AG04449 (cell line): ENCODE data around the gene ARG2.

Source experiments
- CTCF ChIA-PET: fragments of 350-600 bp; formaldehyde crosslinking; extraction: SDS; loops from one replicate; lab custom pipeline; 2021; ENCODE audit warnings: antibody characterized with exemption; lab: Yijun Ruan, JAX
- POLR2A ChIA-PET: fragments of 400-600, 350-600 bp; formaldehyde crosslinking; extraction: SDS; loops from one replicate; lab custom pipeline; 2020; ENCODE audit warnings: antibody characterized with exemption, inconsistent platforms; lab: Yijun Ruan, JAX
- DNase-seq: peaks from one replicate; pipeline ENCODE4 v3.0.0-alpha.2; 2010; ENCODE audit warnings: low read depth, low spot score
- H3K4me3 ChIP-seq: 2 replicates; pipeline ENCODE4 v1.5.1; 2011; ENCODE audit warnings: low read depth, mild to moderate bottlenecking, control low read depth, low read length
- TF ChIP-seq, protein P1 (sequence below): IDR thresholded peaks from one replicate; pipeline ENCODE4 v1.5.1; 2011; ENCODE audit warnings: mild to moderate bottlenecking, moderate library complexity, low read length, control low read depth, inconsistent platforms; ENCODE audit not compliant: insufficient read depth; ENCODE audit errors: missing control alignments

The ARG2 gene

DNA sequence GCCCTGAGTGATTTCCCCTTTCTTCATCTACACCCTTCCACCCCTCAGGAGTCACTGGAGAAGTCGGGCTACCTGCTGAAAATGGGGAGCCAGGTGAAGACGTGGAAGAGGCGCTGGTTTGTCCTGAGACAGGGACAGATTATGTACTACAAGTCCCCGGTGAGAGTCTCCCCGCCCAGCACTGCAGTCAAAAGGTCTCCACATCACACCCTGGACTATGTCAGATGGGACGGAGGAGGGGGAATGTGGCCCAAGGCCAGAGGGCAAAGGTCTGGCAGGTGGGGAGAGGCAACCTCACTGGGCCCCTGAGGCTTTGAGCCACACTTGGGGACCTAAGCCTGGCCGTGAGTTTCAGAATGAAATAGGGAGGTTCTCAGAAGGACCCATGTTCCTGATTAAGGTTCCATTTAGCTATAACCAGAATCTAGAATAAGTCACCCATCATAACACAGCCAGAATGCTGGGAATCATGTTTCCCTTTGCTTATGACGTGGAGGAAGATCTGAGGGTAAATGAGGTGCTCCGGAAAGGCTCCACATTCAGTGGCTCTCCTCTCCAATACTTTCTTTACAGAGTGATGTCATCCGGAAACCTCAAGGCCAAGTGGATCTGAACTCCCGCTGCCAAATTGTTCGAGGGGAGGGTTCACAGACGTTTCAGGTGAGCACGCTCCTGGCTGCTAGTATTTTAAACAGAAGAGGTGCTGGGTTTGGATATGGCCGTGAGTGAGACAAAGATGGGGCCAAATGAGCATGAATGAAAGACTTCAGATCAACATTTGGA, 46.3 kb upstream of the ARG2 start:
- TF ChIP-seq, protein P1, sequence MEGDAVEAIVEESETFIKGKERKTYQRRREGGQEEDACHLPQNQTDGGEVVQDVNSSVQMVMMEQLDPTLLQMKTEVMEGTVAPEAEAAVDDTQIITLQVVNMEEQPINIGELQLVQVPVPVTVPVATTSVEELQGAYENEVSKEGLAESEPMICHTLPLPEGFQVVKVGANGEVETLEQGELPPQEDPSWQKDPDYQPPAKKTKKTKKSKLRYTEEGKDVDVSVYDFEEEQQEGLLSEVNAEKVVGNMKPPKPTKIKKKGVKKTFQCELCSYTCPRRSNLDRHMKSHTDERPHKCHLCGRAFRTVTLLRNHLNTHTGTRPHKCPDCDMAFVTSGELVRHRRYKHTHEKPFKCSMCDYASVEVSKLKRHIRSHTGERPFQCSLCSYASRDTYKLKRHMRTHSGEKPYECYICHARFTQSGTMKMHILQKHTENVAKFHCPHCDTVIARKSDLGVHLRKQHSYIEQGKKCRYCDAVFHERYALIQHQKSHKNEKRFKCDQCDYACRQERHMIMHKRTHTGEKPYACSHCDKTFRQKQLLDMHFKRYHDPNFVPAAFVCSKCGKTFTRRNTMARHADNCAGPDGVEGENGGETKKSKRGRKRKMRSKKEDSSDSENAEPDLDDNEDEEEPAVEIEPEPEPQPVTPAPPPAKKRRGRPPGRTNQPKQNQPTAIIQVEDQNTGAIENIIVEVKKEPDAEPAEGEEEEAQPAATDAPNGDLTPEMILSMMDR: no peak
- no peak overlapping the region for H3K4me3 ChIP-seq
- ChIA-PET CTCF (interaction anchor here (1.6 to 22.7 kb wide), 8 partner anchors 11 to 147 kb away, joined by 4 to 582 read pairs (median 54); partner anchors contain the start of genes PIGH and PLEKHH1), POLR2A (no interaction called here)
- no peak for DNase-seq

DNA sequence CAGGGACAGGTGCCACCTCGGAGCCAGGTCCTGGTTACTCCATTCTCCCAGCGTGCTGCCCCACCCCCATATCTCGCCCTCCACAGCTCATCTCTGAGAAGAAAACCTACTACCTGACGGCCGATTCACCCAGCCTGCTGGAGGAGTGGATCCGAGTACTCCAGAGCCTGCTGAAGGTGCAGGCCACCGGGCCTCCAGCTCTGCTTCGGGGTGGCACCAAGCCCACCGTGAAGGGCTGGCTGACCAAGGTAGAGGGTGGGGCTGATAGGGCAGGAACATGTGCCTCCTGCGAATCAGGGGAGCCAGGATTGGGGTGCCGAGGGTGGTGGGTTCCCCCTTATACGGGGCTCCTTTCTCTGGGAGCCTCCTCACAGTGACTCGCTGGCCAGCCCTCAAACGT, 45.6 kb upstream of the ARG2 start:
- ChIA-PET CTCF (interaction anchor here (1.6 to 22.7 kb wide), 6 partner anchors 10 to 148 kb away, joined by 4 to 582 read pairs (median 86); partner anchors contain the start of gene PIGH), POLR2A (no interaction called here)
- TF ChIP-seq, protein P1: no peak
- H3K4me3 ChIP-seq: no peak overlapping the region
- DNase-seq: no peak

DNA sequence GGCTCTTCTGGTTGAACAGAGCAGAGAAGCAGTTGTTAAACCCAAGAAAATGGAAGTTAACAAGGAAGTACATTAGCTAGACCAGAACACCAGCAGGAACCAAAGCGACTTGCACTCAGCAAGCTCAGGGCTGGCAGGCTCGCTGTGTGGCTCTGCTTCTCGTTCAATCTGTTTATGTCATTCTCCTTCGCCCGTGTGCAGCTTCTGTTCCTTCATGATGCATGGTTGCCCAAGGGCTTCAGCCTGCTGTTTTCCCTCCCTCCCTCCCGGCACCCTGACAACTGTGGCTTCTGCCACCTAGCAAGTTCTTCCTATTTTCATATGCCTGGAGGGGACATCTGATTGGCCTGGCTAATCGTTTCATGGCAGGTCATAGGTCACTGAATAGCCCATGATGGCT, 44.9 kb upstream of the ARG2 start:
- ChIA-PET CTCF (interaction anchor here (1.6 to 22.7 kb wide), 2 partner anchors 130 to 149 kb away, joined by 4 to 582 read pairs; no protein-coding TSS in a partner anchor), POLR2A (no interaction called here)
- no peak for DNase-seq
- no peak overlapping the region for H3K4me3 ChIP-seq
- TF ChIP-seq, protein P1: no peak

DNA sequence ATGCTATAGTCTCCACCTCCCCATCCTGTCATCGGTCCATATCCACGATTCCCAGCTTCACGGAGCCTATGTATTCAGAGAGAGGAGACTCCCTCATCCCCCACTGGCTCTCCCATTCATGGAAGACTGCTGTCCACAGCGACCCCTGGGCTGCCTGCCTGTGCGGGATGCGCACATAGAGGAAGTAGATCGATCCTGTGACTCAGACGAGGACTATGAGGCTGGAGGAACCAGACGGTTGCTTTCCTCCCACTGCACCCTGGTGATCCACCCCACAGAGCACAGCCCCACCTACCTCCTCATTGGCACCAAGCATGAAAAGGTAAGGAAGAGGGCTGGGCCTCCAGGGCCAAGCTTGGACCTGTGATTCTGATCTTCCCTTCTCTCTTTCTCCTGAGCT, 44.0 kb upstream of the ARG2 start:
- H3K4me3 ChIP-seq: no peak overlapping the region
- POLR2A ChIA-PET: no interaction called here
- CTCF ChIA-PET: interaction anchor here (0.8 to 22.7 kb wide), 6 partner anchors 7 to 150 kb away, joined by 3 to 582 read pairs (median 250); partner anchors contain the start of gene RDH12
- TF ChIP-seq, protein P1: no peak
- DNase-seq: no peak

DNA sequence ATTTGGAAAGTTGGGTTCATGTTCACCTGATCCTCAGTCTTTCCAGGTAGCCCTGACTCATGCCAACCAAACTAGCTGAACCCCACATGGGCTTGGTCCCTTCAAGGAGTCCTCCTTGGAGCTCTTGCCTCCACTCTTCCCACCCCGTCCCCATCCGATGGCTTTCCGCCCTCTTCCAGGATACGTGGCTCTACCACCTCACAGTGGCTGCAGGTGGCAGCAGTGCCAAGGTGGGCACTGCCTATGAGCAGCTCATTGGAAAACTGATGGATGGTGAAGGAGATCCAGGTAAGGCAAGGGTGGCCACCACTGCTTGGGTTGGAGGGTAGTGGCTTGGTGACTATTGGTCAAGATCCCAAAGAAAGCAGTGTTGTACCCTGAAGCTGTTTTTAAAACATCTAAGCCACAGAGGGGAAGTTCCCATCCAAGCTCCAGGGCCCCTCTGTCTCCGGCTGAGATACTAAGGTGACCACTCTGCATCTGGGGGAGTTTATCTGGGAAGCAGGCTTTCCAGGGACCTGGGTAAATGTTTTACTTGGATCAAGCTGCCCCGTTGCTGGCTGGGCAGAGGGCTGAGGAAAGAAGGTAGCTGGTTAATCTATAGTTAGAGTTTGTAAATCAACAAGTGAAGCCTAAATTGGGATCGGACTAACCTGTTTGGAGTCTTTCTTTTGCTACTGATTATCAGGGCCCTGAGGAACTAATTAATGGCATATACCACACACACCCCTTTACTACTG, 43.3 kb upstream of the ARG2 start:
- TF ChIP-seq, protein P1: no peak
- no peak overlapping the region for H3K4me3 ChIP-seq
- CTCF ChIA-PET: interaction anchor here (0.7 to 22.7 kb wide), 8 partner anchors 7 to 159 kb away, joined by 3 to 582 read pairs (median 118); partner anchors contain the start of genes PIGH and RDH12
- POLR2A ChIA-PET: no interaction called here
- no peak for DNase-seq
